GM12878 (cell line): ENCODE data around the gene COL4A2. TPM values are rescaled to one million over a fixed set of nuclear protein-coding genes. Genes with fewer than 3 reads are reported as not detected.

Experiments
- ATAC-seq: fragments of 200-7000 bp; cut with Tn5 transposase; 3 replicates; pipeline ENCODE4 v1.9.1; 2020; ENCODE audit warnings: mild to moderate bottlenecking, moderate library complexity
- BruUV-seq: library from RNA; stranded (reverse); fragments of 400-500 nt; replicated peaks from 2 replicates; lab custom pipeline; 2021; lab: Mats Ljungman, UMichigan
- CTCF ChIA-PET: fragments of 300-600 bp; sonication (Branson Sonifier 250); formaldehyde crosslinking; extraction: SDS; loops from one replicate; lab custom pipeline; 2021; ENCODE audit warnings: inconsistent platforms; lab: Yijun Ruan, JAX
- POLR2A ChIA-PET: fragments of 350-600 bp; formaldehyde crosslinking; extraction: SDS; loops from one replicate; lab custom pipeline; 2021; ENCODE audit warnings: inconsistent platforms; lab: Charles Lee
- RAD21 ChIA-PET: fragments of 300-600 bp; sonication (Branson Sonifier 250); formaldehyde crosslinking; loops from one replicate; lab custom pipeline; 2023; ENCODE audit warnings: antibody characterized with exemption; ENCODE audit not compliant: unreplicated experiment; lab: Charles Lee
- SMC1A ChIA-PET: fragments of 300-600 bp; sonication (Branson Sonifier 250); formaldehyde crosslinking; loops from one replicate; lab custom pipeline; 2023; ENCODE audit not compliant: unreplicated experiment, uncharacterized antibody; lab: Charles Lee
- DNase-seq: peaks from one replicate; pipeline ENCODE4 v3.0.0-alpha.2; 2011; ENCODE audit warnings: low read depth, low spot score
- FAIRE-seq: peaks from 3 replicates; lab custom pipeline; 2011; peaks lifted over from hg19 to GRCh38; lab: Jason Lieb, UNC
- H2AFZ ChIP-seq: 2 replicates; pipeline ENCODE4 v1.6.0; 2011; ENCODE audit warnings: low read depth, low read length, control low read depth; ENCODE audit not compliant: control insufficient read depth
- H3K27ac ChIP-seq: 2 replicates; pipeline ENCODE4 v1.5.1; 2011; ENCODE audit warnings: control low read depth; ENCODE audit not compliant: control insufficient read depth, insufficient read depth
- H3K27me3 ChIP-seq, 2 experiments: replicated peaks in 1 of 2; 2 replicates each; pipeline versions ENCODE4 v1.6.0 to v1.6.1; 2011; ENCODE audit warnings: low read length in 1 of 2; ENCODE audit not compliant: control insufficient read depth in 2 of 2, insufficient read depth in 2 of 2
- H3K36me3 ChIP-seq, 2 experiments: 2 replicates each; pipeline ENCODE4 v1.5.1; 2011; ENCODE audit warnings: low read length in 1 of 2; ENCODE audit not compliant: control insufficient read depth in 2 of 2, insufficient read depth in 2 of 2
- H3K4me1 ChIP-seq: 2 replicates; pipeline ENCODE4 v1.6.1; 2011; ENCODE audit warnings: mild to moderate bottlenecking, low read length, moderate library complexity, mixed read lengths; ENCODE audit not compliant: control insufficient read depth, insufficient read depth
- H3K4me2 ChIP-seq: 2 replicates; pipeline ENCODE4 v1.6.0; 2011; ENCODE audit warnings: control low read depth; ENCODE audit not compliant: control insufficient read depth, insufficient read depth
- H3K4me3 ChIP-seq: fragments of 200-600 bp; sonication (generic); 2 replicates; pipeline ENCODE4 v1.5.1; 2016
- H3K79me2 ChIP-seq: 2 replicates; pipeline ENCODE4 v1.6.0; 2011; ENCODE audit warnings: low read length; ENCODE audit not compliant: control insufficient read depth, insufficient read depth
- H3K9ac ChIP-seq: 2 replicates; pipeline ENCODE4 v1.8.0; 2011; ENCODE audit warnings: low read length, control low read depth, mixed read lengths; ENCODE audit not compliant: control insufficient read depth, insufficient read depth
- H3K9me3 ChIP-seq: replicated peaks from 3 replicates; pipeline ENCODE4 v1.5.1; 2011; ENCODE audit warnings: mild to moderate bottlenecking, low read length; ENCODE audit not compliant: control insufficient read depth, insufficient read depth
- H4K20me1 ChIP-seq: 2 replicates; pipeline ENCODE4 v1.6.0; 2011; ENCODE audit not compliant: control insufficient read depth, insufficient read depth
- BACH1 ChIP-seq: fragments of 450-650 bp; IDR thresholded peaks from 2 replicates; pipeline ENCODE4 v1.6.1; 2017; ENCODE audit warnings: mild to moderate bottlenecking, borderline replicate concordance
- IRF4 ChIP-seq: IDR thresholded peaks from 2 replicates; pipeline ENCODE4 v1.6.1; 2011; ENCODE audit warnings: low read depth, low read length
- MTA2 ChIP-seq: fragments of 450-650 bp; IDR thresholded peaks from 2 replicates; pipeline ENCODE4 v1.6.1; 2016; ENCODE audit warnings: low read depth, mild to moderate bottlenecking, moderate library complexity
- MXI1 ChIP-seq: fragments of 150-350 bp; IDR thresholded peaks from 2 replicates; pipeline ENCODE4 v1.6.1; 2011; ENCODE audit warnings: low read depth, mild to moderate bottlenecking, inconsistent platforms, low read length, improper control_type of control experiment
- PBX3 ChIP-seq: IDR thresholded peaks from 2 replicates; pipeline ENCODE4 v1.6.1; 2011; ENCODE audit warnings: mild to moderate bottlenecking, low read depth, low read length, moderate library complexity; ENCODE audit not compliant: insufficient replicate concordance
- POU2F2 ChIP-seq: IDR thresholded peaks from 3 replicates; pipeline ENCODE4 v1.6.1; 2011; ENCODE audit warnings: low read depth, mild to moderate bottlenecking, low read length, borderline replicate concordance
- SREBF1 ChIP-seq: IDR thresholded peaks from 2 replicates; pipeline ENCODE4 v1.6.1; 2012; ENCODE audit warnings: mild to moderate bottlenecking, low read length
- SREBF2 ChIP-seq: IDR thresholded peaks from 2 replicates; pipeline ENCODE4 v1.6.1; 2012; ENCODE audit warnings: mild to moderate bottlenecking, low read length
- WGBS: methylation state at CpG from one replicate; pipeline ENCODE4 v1.1.6; 2016; ENCODE audit warnings: low lambda C conversion rate; ENCODE audit not compliant: insufficient replicate concordance, insufficient coverage; ENCODE audit errors: missing lambda C conversion rate; 5-methylcytosine and 5-hydroxymethylcytosine counted together
- in situ Hi-C: fragments of 300-500 bp; cut with MboI; formaldehyde crosslinking; loops from 9 replicates; pipeline ENCODE4 v1.14.3; 2018; ENCODE audit warnings: mixed read lengths
- intact Hi-C: fragments of 100-400 bp; cut with micrococcal nuclease; formaldehyde crosslinking; loops from one replicate; pipeline ENCODE4 v1.14.2; 2022; ENCODE audit not compliant: unreplicated experiment
- polyA plus RNA-seq, 11 experiments: library from polyadenylated mRNA; depleted of rRNA in 4 of 11; unstranded in 6 of 11; stranded (reverse) in 5 of 11; fragments of >200 nt; fragmentation: Nextera tagmentation in 4 of 11; fragmentation: Illumina TruSeq in 1 of 11; extraction: Ambion mirVana in 4 of 11; extraction: Trizol in 1 of 11; gene quantifications; 1 replicate in 1 of 11; 2 replicates in 10 of 11; pipeline versions ENCODE4 v1.2.1 to v1.2.3, GENCODE V29; 2011 to 2016; ENCODE audit warnings: inconsistent platforms in 2 of 11, missing spikeins in 2 of 11, low read depth in 1 of 11
- total RNA-seq, 4 experiments: library from RNA; depleted of rRNA in 3 of 4; stranded (reverse); fragments of >200 nt in 3 of 4; fragmentation: Illumina TruSeq in 1 of 4; extraction: Trizol in 1 of 4; gene quantifications; 2 replicates each; pipeline versions ENCODE4 v1.2.1 to v1.2.3, GENCODE V29; 2013 to 2021
- TF ChIP-seq, protein P1 (sequence below), 3 experiments: IDR thresholded peaks in 2 of 3; conservative IDR thresholded peaks in 1 of 3; 2 replicates each; pipeline ENCODE4 v1.5.1; 2011; ENCODE audit warnings: low read depth in 3 of 3, low read length in 3 of 3, mild to moderate bottlenecking in 3 of 3, control low read depth in 2 of 3, moderate library complexity in 2 of 3, inconsistent platforms in 1 of 3, mixed read lengths in 1 of 3; ENCODE audit not compliant: control insufficient read depth in 2 of 3, insufficient read depth in 1 of 3; ENCODE audit errors: extremely low read depth in 1 of 3
- TF ChIP-seq, protein P2 (sequence below): IDR thresholded peaks from 2 replicates; pipeline ENCODE4 v1.6.1; 2011; ENCODE audit warnings: low read depth, low read length, improper control_type of control experiment, borderline replicate concordance
- TF ChIP-seq, protein P3 (sequence below): fragments of 450-650 bp; IDR thresholded peaks from 2 replicates; pipeline ENCODE4 v1.6.1; 2017; ENCODE audit warnings: antibody characterized with exemption, mild to moderate bottlenecking, moderate library complexity

Gene COL4A2
- total and polyA plus RNA-seq, 10 of the 15 experiments (the other 5 are each of a cell fraction or from before 2014, with no cell fraction given), result 0.16 to 1.6 (median 0.62) TPM; not detected in 3

- no peaks in the 10 kb centered on the region for H3K27me3 ChIP-seq
- no peak overlapping the region for H2AFZ ChIP-seq
- H3K79me2 ChIP-seq, result no peaks in the 10 kb centered on the region
- in situ Hi-C loops, result no loop called here
- no peak overlapping the region for H3K9ac ChIP-seq
- ChIA-PET RAD21 (interaction anchor here (1.1 to 3.8 kb wide), 3 partner anchors 15 to 75 kb away, joined by 3 to 20 read pairs (median 3); no protein-coding TSS in a partner anchor), POLR2A (interaction anchor here (1.4 kb wide), 1 partner anchor 10 kb away, joined by 3 read pairs; no protein-coding TSS in a partner anchor), SMC1A (interaction anchor here (0.6 to 6.9 kb wide), 8 partner anchors 8 to 87 kb away, joined by 3 to 43 read pairs (median 4); no protein-coding TSS in a partner anchor), CTCF (interaction anchor here (0.9 to 5.4 kb wide), 4 partner anchors 9 to 86 kb away, joined by 3 to 31 read pairs (median 4); no protein-coding TSS in a partner anchor)
- no TSS peak for BruUV-seq
- no peaks in the 10 kb centered on the region for H3K9me3 ChIP-seq
- H3K4me1 ChIP-seq, result no peaks in the 10 kb centered on the region
- H3K4me3 ChIP-seq, result no peak overlapping the region
- no peak for FAIRE-seq
- no peak overlapping the region for H3K27ac ChIP-seq
- H4K20me1 ChIP-seq, result no peaks in the 10 kb centered on the region
- no peak overlapping the region for H3K4me2 ChIP-seq
- intact Hi-C loops, result no loop called here
- ATAC-seq, result no peak
- H3K36me3 ChIP-seq, result no peaks in the 10 kb centered on the region
- WGBS, result 59% methylated on average over 5 of the region's 5 CpGs
- TF ChIP-seq SREBF2, result no peak
- no peak for TF ChIP-seq MTA2
- no peak for TF ChIP-seq MXI1
- TF ChIP-seq PBX3, result no peak
- TF ChIP-seq, protein P1, sequence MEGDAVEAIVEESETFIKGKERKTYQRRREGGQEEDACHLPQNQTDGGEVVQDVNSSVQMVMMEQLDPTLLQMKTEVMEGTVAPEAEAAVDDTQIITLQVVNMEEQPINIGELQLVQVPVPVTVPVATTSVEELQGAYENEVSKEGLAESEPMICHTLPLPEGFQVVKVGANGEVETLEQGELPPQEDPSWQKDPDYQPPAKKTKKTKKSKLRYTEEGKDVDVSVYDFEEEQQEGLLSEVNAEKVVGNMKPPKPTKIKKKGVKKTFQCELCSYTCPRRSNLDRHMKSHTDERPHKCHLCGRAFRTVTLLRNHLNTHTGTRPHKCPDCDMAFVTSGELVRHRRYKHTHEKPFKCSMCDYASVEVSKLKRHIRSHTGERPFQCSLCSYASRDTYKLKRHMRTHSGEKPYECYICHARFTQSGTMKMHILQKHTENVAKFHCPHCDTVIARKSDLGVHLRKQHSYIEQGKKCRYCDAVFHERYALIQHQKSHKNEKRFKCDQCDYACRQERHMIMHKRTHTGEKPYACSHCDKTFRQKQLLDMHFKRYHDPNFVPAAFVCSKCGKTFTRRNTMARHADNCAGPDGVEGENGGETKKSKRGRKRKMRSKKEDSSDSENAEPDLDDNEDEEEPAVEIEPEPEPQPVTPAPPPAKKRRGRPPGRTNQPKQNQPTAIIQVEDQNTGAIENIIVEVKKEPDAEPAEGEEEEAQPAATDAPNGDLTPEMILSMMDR (IDR thresholded peaks at IDR 0.05 in 2 of 3, conservative IDR thresholded peaks at IDR 0.05 in 1 of 3; ENCODE audit: control insufficient read depth in 2 of 3, extremely low read depth in 1 of 3, insufficient read depth in 1 of 3, low read depth in 3 of 3, low read length in 3 of 3), result no peak
- TF ChIP-seq, protein P2, sequence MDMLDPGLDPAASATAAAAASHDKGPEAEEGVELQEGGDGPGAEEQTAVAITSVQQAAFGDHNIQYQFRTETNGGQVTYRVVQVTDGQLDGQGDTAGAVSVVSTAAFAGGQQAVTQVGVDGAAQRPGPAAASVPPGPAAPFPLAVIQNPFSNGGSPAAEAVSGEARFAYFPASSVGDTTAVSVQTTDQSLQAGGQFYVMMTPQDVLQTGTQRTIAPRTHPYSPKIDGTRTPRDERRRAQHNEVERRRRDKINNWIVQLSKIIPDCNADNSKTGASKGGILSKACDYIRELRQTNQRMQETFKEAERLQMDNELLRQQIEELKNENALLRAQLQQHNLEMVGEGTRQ, result no peak
- no peak for TF ChIP-seq BACH1
- TF ChIP-seq, protein P3, sequence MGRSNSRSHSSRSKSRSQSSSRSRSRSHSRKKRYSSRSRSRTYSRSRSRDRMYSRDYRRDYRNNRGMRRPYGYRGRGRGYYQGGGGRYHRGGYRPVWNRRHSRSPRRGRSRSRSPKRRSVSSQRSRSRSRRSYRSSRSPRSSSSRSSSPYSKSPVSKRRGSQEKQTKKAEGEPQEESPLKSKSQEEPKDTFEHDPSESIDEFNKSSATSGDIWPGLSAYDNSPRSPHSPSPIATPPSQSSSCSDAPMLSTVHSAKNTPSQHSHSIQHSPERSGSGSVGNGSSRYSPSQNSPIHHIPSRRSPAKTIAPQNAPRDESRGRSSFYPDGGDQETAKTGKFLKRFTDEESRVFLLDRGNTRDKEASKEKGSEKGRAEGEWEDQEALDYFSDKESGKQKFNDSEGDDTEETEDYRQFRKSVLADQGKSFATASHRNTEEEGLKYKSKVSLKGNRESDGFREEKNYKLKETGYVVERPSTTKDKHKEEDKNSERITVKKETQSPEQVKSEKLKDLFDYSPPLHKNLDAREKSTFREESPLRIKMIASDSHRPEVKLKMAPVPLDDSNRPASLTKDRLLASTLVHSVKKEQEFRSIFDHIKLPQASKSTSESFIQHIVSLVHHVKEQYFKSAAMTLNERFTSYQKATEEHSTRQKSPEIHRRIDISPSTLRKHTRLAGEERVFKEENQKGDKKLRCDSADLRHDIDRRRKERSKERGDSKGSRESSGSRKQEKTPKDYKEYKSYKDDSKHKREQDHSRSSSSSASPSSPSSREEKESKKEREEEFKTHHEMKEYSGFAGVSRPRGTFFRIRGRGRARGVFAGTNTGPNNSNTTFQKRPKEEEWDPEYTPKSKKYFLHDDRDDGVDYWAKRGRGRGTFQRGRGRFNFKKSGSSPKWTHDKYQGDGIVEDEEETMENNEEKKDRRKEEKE, result no peak
- no peak for TF ChIP-seq SREBF1
- no peak for TF ChIP-seq IRF4
- TF ChIP-seq POU2F2, result no peak
- DNase-seq, result no peak
Measured at GRCh38 chr13:110369400-110369799, 62.3 kb downstream of the COL4A2 start.
